CD4-positive, alpha-beta T cell (primary cell): Measurements from ENCODE around the gene ERN1. TPM values are rescaled to one million over a fixed set of nuclear protein-coding genes. Genes with fewer than 3 reads are reported as not detected.
"Not testable (repeated sequence)": the region's sequence is repeated elsewhere in the genome, so short reads cannot be mapped to it uniquely, and the experiment has no call there.

ENCODE experiments used
- ATAC-seq: fragments of 200-7000 bp; cut with Tn5 transposase; one replicate; pipeline ENCODE4 v1.10.0; 2022; ENCODE audit warnings: mild to moderate bottlenecking; ENCODE audit not compliant: poor library complexity
- CTCF ChIA-PET: fragments of 350-600 bp; sonication (Branson Sonifier 250); formaldehyde crosslinking; loops from one replicate; lab custom pipeline; 2021; ENCODE audit warnings: antibody characterized with exemption, inconsistent platforms; lab: Charles Lee
- POLR2A ChIA-PET: fragments of 350-600 bp; sonication (Branson Sonifier 250); formaldehyde crosslinking; loops from one replicate; lab custom pipeline; 2021; ENCODE audit warnings: antibody characterized with exemption, inconsistent platforms; lab: Charles Lee
- DNase-seq, 14 experiments: peaks; one replicate each; pipeline ENCODE4 v3.0.0-alpha.2; 2013 to 2020; ENCODE audit warnings: mixed read lengths in 2 of 14
- H3K27ac ChIP-seq, 2 donors: one replicate each; pipeline versions ENCODE4 v1.5.1 to v1.7.0; 2013; ENCODE audit warnings: low read length in 2 of 2, low read depth in 1 of 2, mild to moderate bottlenecking in 1 of 2
- H3K27me3 ChIP-seq, 2 experiments: 1 replicate in 1 of 2; 2 replicates in 1 of 2; pipeline versions ENCODE4 v1.6.1 to v1.7.0; 2013; ENCODE audit warnings: low read length in 2 of 2, control low read depth in 1 of 2, mild to moderate bottlenecking in 1 of 2, moderate library complexity in 1 of 2; ENCODE audit not compliant: insufficient read depth in 2 of 2, control insufficient read depth in 1 of 2
- H3K36me3 ChIP-seq: one replicate; pipeline ENCODE4 v1.6.1; 2013; ENCODE audit warnings: low read length, control low read depth; ENCODE audit not compliant: insufficient read depth
- H3K4me1 ChIP-seq: one replicate; pipeline ENCODE4 v1.6.1; 2013; ENCODE audit warnings: low read length, control low read depth; ENCODE audit not compliant: insufficient read depth
- H3K4me3 ChIP-seq: one replicate; pipeline ENCODE4 v1.5.1; 2013; ENCODE audit warnings: mild to moderate bottlenecking, low read length, moderate library complexity
- H3K9me3 ChIP-seq, 2 experiments: 1 replicate in 1 of 2; 2 replicates in 1 of 2; pipeline versions ENCODE4 v1.6.1 to v1.7.0; 2013; ENCODE audit warnings: low read length in 2 of 2, mild to moderate bottlenecking in 2 of 2, control low read depth in 1 of 2, moderate library complexity in 1 of 2; ENCODE audit not compliant: control insufficient read depth in 1 of 2, insufficient read depth in 1 of 2
- H3K27ac Mint-ChIP-seq: one replicate; pipeline ENCODE4 v1.8.0; 2020; ENCODE audit warnings: mixed read lengths
- H3K27me3 Mint-ChIP-seq: one replicate; pipeline ENCODE4 v1.8.0; 2021; ENCODE audit warnings: mixed read lengths
- H3K36me3 Mint-ChIP-seq: one replicate; pipeline ENCODE4 v1.8.0; 2021; ENCODE audit warnings: low read depth, mixed read lengths
- H3K4me1 Mint-ChIP-seq: one replicate; pipeline ENCODE4 v1.8.0; 2021; ENCODE audit warnings: low read depth, mixed read lengths
- H3K4me3 Mint-ChIP-seq: one replicate; pipeline ENCODE4 v1.8.0; 2020; ENCODE audit warnings: mild to moderate bottlenecking, mixed read lengths
- H3K9me3 Mint-ChIP-seq: one replicate; pipeline ENCODE4 v1.8.0; 2020; ENCODE audit warnings: mixed read lengths
- intact Hi-C, 2 experiments: fragments of 100-400 bp; cut with DNase I in 1 of 2; cut with micrococcal nuclease in 1 of 2; formaldehyde crosslinking; loops; one replicate each; pipeline versions ENCODE4 v1.15.1 to v1.9.0; 2023 to 2025; cut with DNase I, micrococcal nuclease
- total RNA-seq, 174 experiments: library from RNA in 2 of 174; stranded (reverse) in 2 of 174; gene quantifications; one replicate each; pipeline ENCODE4 v1.2.3 and lab custom pipeline; 2021 to 2026
- TF ChIP-seq, protein P1 (sequence below): fragments of 200-600 bp; IDR thresholded peaks from one replicate; pipeline ENCODE4 v1.8.0; 2022; ENCODE audit warnings: antibody characterized with exemption, mild to moderate bottlenecking

The ERN1 gene
- total RNA-seq, 2 experiments from 2014 or later: 62.7 to 67.8 TPM

- H3K4me3 ChIP-seq: no peak overlapping the region
- Mint-ChIP-seq H3K27ac (peak overlapping the region; percentile 83), H3K4me3 (no peak overlapping the region), H3K9me3 (no peaks in the 10 kb centered on the region), H3K4me1 (peaks cover 70% of the 10 kb centered on the region), H3K36me3 (peaks cover 92% of the 10 kb centered on the region), H3K27me3 (no peaks in the 10 kb centered on the region)
- TF ChIP-seq, protein P1, sequence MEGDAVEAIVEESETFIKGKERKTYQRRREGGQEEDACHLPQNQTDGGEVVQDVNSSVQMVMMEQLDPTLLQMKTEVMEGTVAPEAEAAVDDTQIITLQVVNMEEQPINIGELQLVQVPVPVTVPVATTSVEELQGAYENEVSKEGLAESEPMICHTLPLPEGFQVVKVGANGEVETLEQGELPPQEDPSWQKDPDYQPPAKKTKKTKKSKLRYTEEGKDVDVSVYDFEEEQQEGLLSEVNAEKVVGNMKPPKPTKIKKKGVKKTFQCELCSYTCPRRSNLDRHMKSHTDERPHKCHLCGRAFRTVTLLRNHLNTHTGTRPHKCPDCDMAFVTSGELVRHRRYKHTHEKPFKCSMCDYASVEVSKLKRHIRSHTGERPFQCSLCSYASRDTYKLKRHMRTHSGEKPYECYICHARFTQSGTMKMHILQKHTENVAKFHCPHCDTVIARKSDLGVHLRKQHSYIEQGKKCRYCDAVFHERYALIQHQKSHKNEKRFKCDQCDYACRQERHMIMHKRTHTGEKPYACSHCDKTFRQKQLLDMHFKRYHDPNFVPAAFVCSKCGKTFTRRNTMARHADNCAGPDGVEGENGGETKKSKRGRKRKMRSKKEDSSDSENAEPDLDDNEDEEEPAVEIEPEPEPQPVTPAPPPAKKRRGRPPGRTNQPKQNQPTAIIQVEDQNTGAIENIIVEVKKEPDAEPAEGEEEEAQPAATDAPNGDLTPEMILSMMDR: no peak
- POLR2A ChIA-PET: interaction anchor here (1.3 kb wide), 1 partner anchor 10 kb away, joined by 4 read pairs; the partner anchor contains the start of gene PRR29
- intact Hi-C loops: no loop called here
- H3K9me3 ChIP-seq: no peaks in the 10 kb centered on the region
- CTCF ChIA-PET: interaction anchor here (4.7 kb wide), 1 partner anchor 17 kb away, joined by 19 read pairs; no protein-coding TSS in a partner anchor
- H3K27me3 ChIP-seq: no peaks in the 10 kb centered on the region
- peaks cover 88% of the 10 kb centered on the region for H3K36me3 ChIP-seq
- ATAC-seq (no peak), DNase-seq (no peak)
- H3K27ac ChIP-seq: no peak overlapping the region
- H3K4me1 ChIP-seq: peaks cover 68% of the 10 kb centered on the region
Observed at GRCh38 chr17:64008346-64008745, 121.6 kb downstream of the ERN1 start.

DNA sequence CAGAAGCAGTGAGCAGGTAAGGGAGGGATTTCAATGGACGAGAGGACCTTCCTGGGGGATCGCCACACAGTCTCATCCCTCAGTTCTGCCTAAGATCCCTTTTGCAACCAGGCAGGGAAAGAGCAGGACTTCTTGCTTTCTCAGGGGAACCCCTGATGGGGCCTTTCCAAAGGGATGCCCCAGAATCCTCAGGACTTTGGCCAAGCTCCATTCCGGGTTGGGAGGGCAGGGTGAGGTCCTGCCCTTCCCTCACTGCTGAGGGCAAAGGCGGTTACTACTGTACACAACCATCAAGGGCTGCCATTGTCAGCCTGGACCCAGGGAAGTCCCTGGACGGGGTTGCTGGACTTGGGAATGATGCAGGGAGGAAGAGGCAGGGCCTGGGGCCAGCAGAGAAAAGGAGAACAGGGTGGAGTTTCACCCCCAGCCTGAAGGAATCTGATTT lies 122.1 kb downstream of the ERN1 start:
- Histone ChIP-seq H3K27me3 (no peaks in the 10 kb centered on the region), H3K36me3 (peaks cover 92% of the 10 kb centered on the region), H3K27ac (no peak overlapping the region), H3K4me3 (no peak overlapping the region), H3K4me1 (peaks cover 63% of the 10 kb centered on the region), H3K9me3 (no peaks in the 10 kb centered on the region)
- ChIA-PET POLR2A (interaction anchor here (4.0 kb wide), 1 partner anchor 12 kb away, joined by 31 read pairs; the partner anchor contains the start of gene ICAM2), CTCF (interaction anchor here (1.2 to 4.7 kb wide), 2 partner anchors 17 to 18 kb away, joined by 4 to 19 read pairs; no protein-coding TSS in a partner anchor)
- H3K9me3 Mint-ChIP-seq: no peaks in the 10 kb centered on the region
- peak overlapping the region; percentile 83 for H3K27ac Mint-ChIP-seq
- peaks cover 65% of the 10 kb centered on the region for H3K4me1 Mint-ChIP-seq
- ATAC-seq (no peak), DNase-seq (no peak)
- H3K36me3 Mint-ChIP-seq: peaks cover 92% of the 10 kb centered on the region
- intact Hi-C loops: no loop called here
- H3K27me3 Mint-ChIP-seq: no peaks in the 10 kb centered on the region
- H3K4me3 Mint-ChIP-seq: peak overlapping the region; percentile 38
- TF ChIP-seq, protein P1: no peak

DNA sequence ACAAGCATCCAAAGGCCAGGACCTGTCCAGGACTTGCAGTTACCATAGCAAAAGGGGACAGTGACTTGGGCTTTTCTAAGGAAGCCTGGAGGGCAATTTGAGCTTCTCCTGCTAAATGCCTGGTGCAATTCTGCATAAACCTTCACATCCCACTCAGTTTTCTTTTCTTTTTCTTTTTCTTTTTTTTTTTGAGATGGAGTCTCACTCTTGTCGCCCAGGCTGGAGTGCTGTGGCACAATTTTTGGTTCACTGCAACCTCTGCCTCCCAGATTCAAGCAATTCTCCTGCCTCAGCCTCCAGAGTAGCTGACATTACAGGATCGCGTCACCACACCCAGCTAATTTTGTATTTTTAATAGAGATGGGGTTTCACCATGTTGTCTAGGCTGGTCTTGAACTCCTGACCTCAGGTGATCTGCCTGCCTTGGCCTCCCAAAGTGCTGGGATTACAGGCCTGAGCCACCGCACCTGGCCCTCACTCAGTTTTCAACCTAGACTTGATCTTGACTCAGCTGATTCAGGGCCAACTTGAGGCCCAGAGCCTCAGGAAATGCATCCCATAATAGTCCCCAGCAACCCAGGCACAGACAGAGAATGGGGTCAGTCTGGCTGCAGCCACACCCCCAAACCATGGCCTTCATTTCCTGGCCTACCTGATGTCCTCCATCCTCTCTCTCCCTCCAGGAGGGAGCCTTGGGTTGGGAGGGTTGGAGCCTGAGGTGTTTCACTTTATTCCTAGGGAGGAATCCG lies 122.7 kb downstream of the ERN1 start:
- ATAC-seq, H3K4me3 Mint-ChIP-seq, H3K27me3 ChIP-seq, H3K9me3 Mint-ChIP-seq, H3K27me3 Mint-ChIP-seq, DNase-seq, H3K9me3 ChIP-seq, intact Hi-C loops, H3K4me3 ChIP-seq: not testable (repeated sequence)
- Histone ChIP-seq H3K27ac (peak overlapping the region in 1 of 2 donors; percentile 17), H3K4me1 (peaks cover 58% of the 10 kb centered on the region), H3K36me3 (peaks cover 94% of the 10 kb centered on the region)
- Mint-ChIP-seq H3K27ac (peak overlapping the region; percentile 83), H3K4me1 (peaks cover 61% of the 10 kb centered on the region), H3K36me3 (peaks cover 91% of the 10 kb centered on the region)
- CTCF ChIA-PET: interaction anchor here (1.2 to 2.6 kb wide), 3 partner anchors 9 to 18 kb away, joined by 4 to 11 read pairs (median 4); no protein-coding TSS in a partner anchor
- POLR2A ChIA-PET: interaction anchor here (2.5 to 4.0 kb wide), 2 partner anchors 10 to 12 kb away, joined by 12 to 31 read pairs; partner anchors contain the start of gene ICAM2
